GM18861 (cell line): ENCODE results near the gene ZSCAN12.

Experiments used
- ATAC-seq: cut with Tn5 transposase; IDR thresholded peaks from one replicate; pipeline ENCODE4 v1.9.1; 2021; ENCODE audit not compliant: unreplicated experiment

ZSCAN12 gene

GRCh38 chr6:28333047-28333446 lies 66.5 kb downstream of the ZSCAN12 start:
- ATAC-seq: no peak

GRCh38 chr6:28330041-28330440 lies 69.5 kb downstream of the ZSCAN12 start:
- ATAC-seq: no peak
